Thymus (tissue), 11 donors: ENCODE measurements around the gene ANGPTL7. TPM values are rescaled to one million over a fixed set of nuclear protein-coding genes. Genes with fewer than 3 reads are reported as not detected.
A peak's percentile ranks its signal among the peaks of the same experiment; 100 is the strongest.

Experiments used
- DNase-seq, 9 donors: peaks; one replicate each; pipeline ENCODE4 v3.0.0-alpha.2; 2013; ENCODE audit warnings: low spot score in 9 of 9, low read depth in 6 of 9, missing footprints in 1 of 9
- H3K27ac ChIP-seq, 2 donors: one replicate each; pipeline ENCODE4 v1.5.1; 2013; ENCODE audit warnings: control low read depth in 1 of 2, low read depth in 1 of 2, low read length in 1 of 2, mild to moderate bottlenecking in 1 of 2, moderate library complexity in 1 of 2
- H3K27me3 ChIP-seq, 2 donors: one replicate each; pipeline ENCODE4 v1.5.1; 2013; ENCODE audit warnings: low read length in 1 of 2; ENCODE audit not compliant: control insufficient read depth in 2 of 2, insufficient read depth in 1 of 2
- H3K36me3 ChIP-seq, 2 donors: one replicate each; pipeline ENCODE4 v1.5.1; 2013; ENCODE audit warnings: low read length in 1 of 2, mild to moderate bottlenecking in 1 of 2, moderate library complexity in 1 of 2; ENCODE audit not compliant: control insufficient read depth in 2 of 2, insufficient read depth in 2 of 2
- H3K4me1 ChIP-seq, 2 donors: one replicate each; pipeline ENCODE4 v1.5.1; 2013; ENCODE audit warnings: low read length in 2 of 2; ENCODE audit not compliant: control insufficient read depth in 2 of 2, insufficient read depth in 2 of 2
- H3K4me3 ChIP-seq, 2 donors: one replicate each; pipeline ENCODE4 v1.5.1; 2013; ENCODE audit warnings: low read length in 2 of 2, control low read depth in 1 of 2, mild to moderate bottlenecking in 1 of 2
- H3K9me3 ChIP-seq, 2 donors: one replicate each; pipeline ENCODE4 v1.5.1; 2013; ENCODE audit warnings: low read length in 1 of 2, mild to moderate bottlenecking in 1 of 2; ENCODE audit not compliant: control insufficient read depth in 2 of 2, insufficient read depth in 1 of 2
- WGBS: extraction: QIAGEN DNeasy Blood & Tissue Kit; methylation state at CpG from one replicate; pipeline ENCODE4 v1.1.7; 2013; 5-methylcytosine and 5-hydroxymethylcytosine counted together
- polyA plus RNA-seq: library from polyadenylated mRNA; stranded (reverse); fragments of 200-250 nt; gene quantifications from one replicate; pipeline ENCODE4 v1.2.3, GENCODE V29; 2013
- total RNA-seq: library from RNA; stranded (reverse); fragments of 120-200 nt; gene quantifications from one replicate; pipeline ENCODE4 v1.2.4, GENCODE V29; 2013
- donor health status: healthy.

The ANGPTL7 gene
- total and polyA plus RNA-seq, 2 donors: 0.09 to 1.5 TPM

- H3K36me3 ChIP-seq: peaks cover 64 to 88% of the 10 kb centered on the region in 2 donors
- H3K27ac ChIP-seq: no peak overlapping the region
- no peaks in the 10 kb centered on the region for H3K4me1 ChIP-seq
- no peak for DNase-seq
- 96% methylated on average over 6 of the region's 6 CpGs for WGBS
- no peaks in the 10 kb centered on the region for H3K27me3 ChIP-seq
- H3K4me3 ChIP-seq: no peak overlapping the region
- no peaks in the 10 kb centered on the region for H3K9me3 ChIP-seq
These were observed 18.9 kb downstream of the ANGPTL7 start for GRCh38 chr1:11207898-11208611.

GRCh38 chr1:11211461-11211860 lies 22.3 kb downstream of the ANGPTL7 start:
- no peaks in the 10 kb centered on the region for H3K4me1 ChIP-seq
- no peaks in the 10 kb centered on the region for H3K27me3 ChIP-seq
- no peak for DNase-seq
- H3K4me3 ChIP-seq: no peak overlapping the region
- peaks cover 68 to 93% of the 10 kb centered on the region in 2 donors for H3K36me3 ChIP-seq
- no peak overlapping the region for H3K27ac ChIP-seq
- 98% methylated on average over 4 of the region's 4 CpGs for WGBS
- H3K9me3 ChIP-seq: no peaks in the 10 kb centered on the region

GRCh38 chr1:11211925-11212587 lies 22.9 kb downstream of the ANGPTL7 start:
- DNase-seq: no peak
- H3K9me3 ChIP-seq: no peaks in the 10 kb centered on the region

GRCh38 chr1:11214698-11215380 lies 25.7 kb downstream of the ANGPTL7 start:
- Histone ChIP-seq H3K9me3 (no peaks in the 10 kb centered on the region), H3K4me3 (no peak overlapping the region), H3K27me3 (no peaks in the 10 kb centered on the region), H3K36me3 (peaks cover 57 to 80% of the 10 kb centered on the region in 2 donors), H3K4me1 (no peaks in the 10 kb centered on the region), H3K27ac (no peak overlapping the region)
- WGBS: 84% methylated on average over 3 of the region's 3 CpGs
- no peak for DNase-seq

More at GRCh38 chr1:11211925-11212587, 22.9 kb downstream of the ANGPTL7 start:
- no peak overlapping the region for H3K27ac ChIP-seq
- H3K27me3 ChIP-seq: no peaks in the 10 kb centered on the region
- H3K4me3 ChIP-seq: no peak overlapping the region
- peaks cover 68 to 90% of the 10 kb centered on the region in 2 donors for H3K36me3 ChIP-seq
- 97% methylated on average over 12 of the region's 12 CpGs for WGBS
- no peaks in the 10 kb centered on the region for H3K4me1 ChIP-seq

- no peak for DNase-seq
- H3K27me3 ChIP-seq: no peaks in the 10 kb centered on the region
- H3K36me3 ChIP-seq: peaks cover 58 to 74% of the 10 kb centered on the region in 2 donors
- no peak overlapping the region for H3K27ac ChIP-seq
- H3K4me1 ChIP-seq: no peaks in the 10 kb centered on the region
- no peak overlapping the region for H3K4me3 ChIP-seq
- no peaks in the 10 kb centered on the region for H3K9me3 ChIP-seq
- WGBS: 98% methylated on average over 2 of the region's 2 CpGs
These were observed 26.3 kb downstream of the ANGPTL7 start for GRCh38 chr1:11215381-11216005.

GRCh38 chr1:11216074-11216473 lies 26.9 kb downstream of the ANGPTL7 start:
- H3K27ac ChIP-seq: no peak overlapping the region
- WGBS: 95% methylated on average over 1 of the region's 1 CpG
- H3K9me3 ChIP-seq: no peaks in the 10 kb centered on the region
- H3K36me3 ChIP-seq: peaks cover 54 to 68% of the 10 kb centered on the region in 2 donors
- H3K27me3 ChIP-seq: no peaks in the 10 kb centered on the region
- H3K4me3 ChIP-seq: no peak overlapping the region
- no peak for DNase-seq
- no peaks in the 10 kb centered on the region for H3K4me1 ChIP-seq

DNA sequence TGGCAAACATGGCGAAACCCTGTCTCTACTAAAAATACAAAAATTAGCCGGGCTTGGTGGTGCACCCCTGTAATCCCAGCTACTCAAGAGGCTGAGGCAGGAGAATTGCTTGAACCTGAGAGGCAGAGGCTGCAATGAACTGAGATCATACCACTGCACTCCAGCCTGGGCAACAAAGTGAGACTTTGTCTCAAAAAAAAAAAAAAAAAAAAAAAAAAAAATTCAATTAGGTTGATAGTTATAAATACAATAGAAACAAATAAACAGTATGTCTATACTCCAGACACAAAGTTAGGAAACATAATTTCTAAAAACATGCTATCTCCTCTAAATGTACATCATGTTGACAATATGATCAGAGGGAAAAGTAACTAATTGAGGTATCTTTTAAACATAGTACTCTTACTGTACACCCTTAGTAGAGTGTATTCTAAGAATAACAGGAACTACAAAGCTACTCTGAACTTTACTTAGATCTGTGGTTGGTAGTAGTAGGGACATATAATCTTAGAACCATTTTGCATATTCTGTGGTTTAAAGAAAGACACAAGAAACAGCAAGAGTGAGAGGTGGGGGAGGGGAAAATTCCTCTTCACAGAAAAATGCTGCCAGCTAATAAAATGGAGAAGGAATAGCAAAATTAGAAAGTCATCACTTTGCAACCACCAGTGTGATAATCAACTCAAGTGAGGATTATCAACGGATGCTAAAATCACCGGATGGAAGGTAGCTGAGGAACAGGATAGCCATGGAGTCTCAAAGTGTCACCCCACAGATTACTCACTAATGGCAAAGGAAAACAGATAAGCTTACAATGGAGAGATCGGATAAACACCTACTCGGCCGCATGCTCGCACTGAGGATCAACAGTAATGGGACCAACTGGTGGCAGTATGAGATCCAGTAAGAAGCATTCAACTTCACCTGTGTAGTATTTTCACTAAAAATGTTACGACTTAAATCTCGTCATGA lies 38.2 kb downstream of the ANGPTL7 start:
- no peak overlapping the region for H3K4me3 ChIP-seq

DNA sequence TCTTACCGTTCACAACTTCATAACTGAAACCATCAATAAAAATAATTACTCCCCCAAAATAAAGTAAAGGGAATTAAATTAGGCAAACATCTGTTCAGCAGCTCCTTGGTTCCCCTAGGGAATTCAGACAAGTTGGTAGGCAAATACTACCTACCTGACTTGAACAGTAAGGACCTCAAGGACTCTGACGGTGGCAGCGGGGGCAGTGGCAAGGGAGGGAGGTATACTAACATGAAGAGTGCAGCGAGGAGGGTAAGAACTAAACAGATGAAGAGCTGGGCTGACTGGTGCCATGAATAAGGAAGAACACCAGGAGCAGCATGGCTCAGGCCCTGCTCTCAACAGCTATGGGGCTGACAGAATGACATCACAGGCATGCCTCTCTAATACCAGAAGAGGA lies 40.0 kb downstream of the ANGPTL7 start:
- WGBS: over 99% methylated on average over 4 of the region's 4 CpGs
- H3K27me3 ChIP-seq: no peaks in the 10 kb centered on the region

More for the DNA sequence above, 38.2 kb downstream of the ANGPTL7 start:
- DNase-seq: peak in 2 of 9 donors; percentile 3 to 7
- WGBS: 98% methylated on average over 10 of the region's 10 CpGs
- no peaks in the 10 kb centered on the region for H3K4me1 ChIP-seq
- H3K9me3 ChIP-seq: no peaks in the 10 kb centered on the region
- no peak overlapping the region for H3K27ac ChIP-seq
- H3K36me3 ChIP-seq: peaks cover 51 to 60% of the 10 kb centered on the region in 2 donors
- H3K27me3 ChIP-seq: no peaks in the 10 kb centered on the region

More for the DNA sequence above, 40.0 kb downstream of the ANGPTL7 start:
- H3K27ac ChIP-seq: no peak overlapping the region
- no peak overlapping the region for H3K4me3 ChIP-seq
- H3K9me3 ChIP-seq: no peaks in the 10 kb centered on the region
- DNase-seq: no peak
- peaks cover 59 to 74% of the 10 kb centered on the region in 2 donors for H3K36me3 ChIP-seq
- no peaks in the 10 kb centered on the region for H3K4me1 ChIP-seq
